DMS 273 (cell line): ENCODE results near the gene CACNA1H.

Experiments used
- DNase-seq: peaks from one replicate; lab custom pipeline; 2025; ENCODE audit not compliant: unreplicated experiment; lab: John Stamatoyannopoulos, UW

Gene CACNA1H

DNA sequence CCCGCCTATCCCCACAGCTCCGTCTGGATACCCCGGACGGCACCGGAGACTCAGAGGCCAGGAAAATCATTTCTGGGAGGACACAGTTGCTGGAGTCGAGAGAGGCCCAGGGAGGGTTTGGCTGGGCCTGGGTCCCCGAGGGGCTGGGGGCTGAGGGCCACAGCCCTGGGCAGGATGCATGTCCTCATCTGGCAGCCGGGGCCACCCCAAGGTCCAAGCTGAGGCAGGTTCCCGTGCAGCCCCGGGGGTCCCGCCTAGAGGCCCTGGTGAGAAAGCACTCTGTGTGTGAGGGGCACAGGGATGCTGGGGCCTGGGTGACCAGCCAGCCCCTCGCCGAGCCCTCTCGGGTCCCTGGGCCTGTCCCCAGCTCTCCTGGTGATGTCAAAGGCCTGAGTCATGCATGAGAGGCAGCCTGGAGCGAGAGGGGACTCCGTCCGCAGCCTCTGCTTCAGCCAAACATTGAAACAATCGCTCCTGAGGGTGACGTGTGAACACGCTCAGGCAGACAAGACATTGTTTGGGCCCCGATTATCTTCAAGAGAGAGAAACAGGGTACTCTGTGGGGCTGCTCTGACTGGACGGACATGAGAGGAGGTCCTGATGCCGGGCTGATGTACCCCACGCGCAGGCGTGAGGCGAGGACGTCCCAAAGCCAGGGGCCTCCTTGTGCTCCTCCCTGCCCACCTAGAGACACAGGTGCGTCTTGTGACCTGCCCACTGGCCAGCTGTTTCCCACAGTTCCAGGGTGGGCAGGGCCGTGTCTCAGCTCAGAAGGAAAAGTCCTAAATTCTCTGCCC is 31.1 kb upstream of the CACNA1H start:
- no peak for DNase-seq

DNA sequence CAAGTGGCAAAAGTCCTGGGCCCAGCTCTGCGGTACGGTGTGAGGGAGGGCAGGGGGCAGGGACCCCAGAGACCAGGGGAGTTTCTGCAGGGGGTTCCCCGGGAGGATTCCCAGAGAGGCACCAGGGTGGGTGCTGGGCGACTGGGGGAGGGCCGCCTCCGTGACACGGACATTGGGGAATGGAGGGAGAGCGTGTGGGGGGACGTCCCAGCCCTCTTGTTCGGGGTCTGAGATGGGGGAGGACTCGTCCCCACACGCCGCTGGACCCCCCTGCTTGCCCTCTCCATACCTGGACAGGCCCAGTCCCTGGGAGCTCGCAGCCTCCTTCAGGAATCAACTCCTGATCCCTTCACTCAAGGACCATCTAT is 30.5 kb upstream of the CACNA1H start:
- DNase-seq = no peak

- DNase-seq = peak; percentile 53
Measured at GRCh38 chr16:1123525-1124230, 29.2 kb upstream of the CACNA1H start.

DNA sequence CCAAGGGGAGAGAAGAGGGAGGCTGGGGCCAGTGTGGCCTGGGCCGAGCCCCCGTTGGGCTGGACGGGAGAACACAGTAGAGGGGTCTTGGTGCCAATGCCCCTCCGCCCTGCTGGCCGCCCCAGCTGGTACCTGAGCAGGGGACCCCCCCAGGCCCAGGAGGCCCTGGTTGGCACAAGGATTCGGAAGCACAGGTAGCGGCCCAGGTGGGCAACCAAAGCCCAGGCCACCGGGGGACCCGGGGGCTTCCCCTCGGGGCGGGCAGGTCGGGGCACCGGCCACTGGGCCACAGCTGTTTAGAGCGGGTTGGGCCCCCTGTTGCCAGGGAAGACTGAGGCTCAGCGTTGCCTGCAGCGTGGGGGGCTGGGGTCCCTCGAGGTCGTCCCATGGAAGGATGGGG is 28.6 kb upstream of the CACNA1H start:
- no peak for DNase-seq

DNA sequence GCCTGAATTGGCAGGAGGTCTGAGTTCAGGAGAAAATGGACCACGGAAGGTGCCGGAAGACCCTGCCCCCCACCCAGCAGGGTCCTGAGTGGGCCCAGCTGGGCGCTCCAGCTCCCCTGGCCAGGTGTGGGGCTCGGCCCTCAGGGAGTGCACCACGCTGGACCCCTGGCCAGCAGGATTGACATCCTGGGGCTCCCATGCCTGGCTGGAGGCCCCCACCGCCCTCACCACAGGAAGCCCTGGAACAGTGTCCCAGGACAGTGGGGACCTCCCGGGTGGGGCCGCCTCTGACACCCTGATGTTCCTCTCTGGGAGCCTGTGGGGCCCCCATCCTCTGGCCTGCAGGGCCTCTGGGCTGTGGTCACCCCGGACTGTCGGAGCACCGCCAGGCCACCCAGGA is 28.1 kb upstream of the CACNA1H start:
- no peak for DNase-seq

- peak; percentile 85 for DNase-seq
Measured at GRCh38 chr16:1125471-1125870, 27.4 kb upstream of the CACNA1H start.

DNA sequence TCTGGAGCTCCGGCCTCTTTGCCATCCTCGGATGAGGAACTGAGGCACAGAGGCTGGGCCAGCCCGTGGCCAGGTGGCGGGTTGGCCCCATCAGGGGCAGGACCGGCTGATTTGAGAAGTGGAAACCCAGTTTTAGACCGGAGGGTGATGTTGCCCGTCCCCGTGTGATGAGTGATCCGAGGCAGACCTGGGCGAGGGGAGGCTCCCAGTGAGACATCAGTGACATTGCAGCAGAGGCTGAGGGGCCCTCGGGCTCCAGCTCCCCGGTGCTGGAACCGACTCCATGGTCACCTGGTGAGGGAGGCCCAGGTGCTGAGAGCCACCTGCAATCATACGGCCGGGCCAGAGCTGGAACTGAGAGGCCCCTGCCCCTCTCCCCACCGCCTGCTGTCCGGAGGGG is 26.9 kb upstream of the CACNA1H start:
- no peak for DNase-seq

DNA sequence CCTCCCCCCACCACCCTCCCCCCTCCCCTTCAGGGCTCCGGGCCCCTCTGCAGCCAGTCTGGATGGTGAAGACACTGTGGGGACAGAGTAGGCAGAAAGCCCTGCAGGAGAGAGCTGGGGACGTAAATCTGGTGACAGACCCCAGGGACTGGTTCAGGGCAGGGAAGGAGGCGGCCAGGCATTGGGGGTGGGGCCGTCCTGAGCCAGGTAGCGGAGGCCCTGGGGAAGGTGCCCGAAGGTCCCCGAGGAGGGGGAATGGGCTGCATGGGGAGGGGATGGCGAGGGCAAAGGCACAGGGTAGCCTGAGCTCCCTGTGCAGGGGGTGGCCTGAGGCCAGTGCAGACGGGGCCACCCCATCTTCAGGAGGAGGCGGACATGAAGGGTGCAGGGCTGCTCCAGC is 26.3 kb upstream of the CACNA1H start:
- no peak for DNase-seq

DNA sequence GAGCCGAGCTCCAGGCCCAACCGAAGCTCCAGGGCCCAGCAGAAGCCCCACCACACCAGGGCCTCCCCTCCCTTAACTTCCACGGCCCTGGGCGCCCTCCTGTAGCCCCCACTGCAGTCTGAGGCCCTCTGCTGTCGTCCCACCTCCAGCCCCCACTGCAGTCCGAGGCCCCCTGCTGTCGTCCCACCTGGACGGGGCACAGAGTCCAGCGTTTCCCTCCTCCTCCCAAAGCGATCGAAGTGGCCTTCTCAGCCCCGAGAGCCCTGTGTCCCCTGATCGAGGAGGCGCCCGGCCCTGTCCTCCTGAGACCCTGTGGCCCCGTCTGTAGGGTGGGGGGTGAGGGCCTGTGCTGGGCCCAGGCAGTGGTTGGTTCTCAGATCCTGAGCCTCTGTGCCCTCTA is 25.8 kb upstream of the CACNA1H start:
- DNase-seq = no peak

DNA sequence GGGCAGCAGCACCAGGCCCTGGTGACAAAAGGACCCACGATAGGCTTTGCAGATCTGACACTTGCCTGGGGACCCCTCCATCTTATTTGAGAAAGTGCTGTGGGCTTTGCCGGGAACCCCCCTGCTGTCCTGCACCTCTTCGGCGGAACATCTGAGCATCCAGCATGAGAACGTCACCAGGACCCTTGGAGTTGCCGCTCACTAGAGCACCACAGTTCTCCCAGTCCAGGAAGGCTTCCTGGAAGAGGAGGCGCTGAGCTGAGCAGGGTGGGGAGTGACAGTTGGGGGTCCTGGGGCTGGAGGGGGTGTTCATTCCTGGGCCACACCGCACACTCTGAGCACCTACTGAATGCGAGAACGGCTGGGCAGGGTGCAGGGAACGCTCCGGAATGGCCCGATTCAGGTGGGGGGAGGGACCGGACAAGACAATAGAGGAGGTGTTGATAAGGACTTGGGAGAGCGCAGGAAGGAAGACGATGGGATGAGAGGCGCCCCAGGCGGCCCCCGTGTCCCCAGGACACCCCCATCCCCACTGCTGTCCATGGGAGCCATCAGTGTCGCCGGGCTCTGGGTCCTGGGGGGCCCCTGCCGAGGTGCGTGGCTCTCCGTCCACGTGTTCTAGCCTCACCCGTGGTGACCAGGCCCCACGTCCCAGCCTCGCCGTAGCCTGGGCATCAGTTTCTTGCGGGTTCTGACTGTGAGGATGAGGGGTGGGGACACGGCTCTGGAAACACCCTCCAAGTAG is 24.8 kb upstream of the CACNA1H start:
- no peak for DNase-seq

DNA sequence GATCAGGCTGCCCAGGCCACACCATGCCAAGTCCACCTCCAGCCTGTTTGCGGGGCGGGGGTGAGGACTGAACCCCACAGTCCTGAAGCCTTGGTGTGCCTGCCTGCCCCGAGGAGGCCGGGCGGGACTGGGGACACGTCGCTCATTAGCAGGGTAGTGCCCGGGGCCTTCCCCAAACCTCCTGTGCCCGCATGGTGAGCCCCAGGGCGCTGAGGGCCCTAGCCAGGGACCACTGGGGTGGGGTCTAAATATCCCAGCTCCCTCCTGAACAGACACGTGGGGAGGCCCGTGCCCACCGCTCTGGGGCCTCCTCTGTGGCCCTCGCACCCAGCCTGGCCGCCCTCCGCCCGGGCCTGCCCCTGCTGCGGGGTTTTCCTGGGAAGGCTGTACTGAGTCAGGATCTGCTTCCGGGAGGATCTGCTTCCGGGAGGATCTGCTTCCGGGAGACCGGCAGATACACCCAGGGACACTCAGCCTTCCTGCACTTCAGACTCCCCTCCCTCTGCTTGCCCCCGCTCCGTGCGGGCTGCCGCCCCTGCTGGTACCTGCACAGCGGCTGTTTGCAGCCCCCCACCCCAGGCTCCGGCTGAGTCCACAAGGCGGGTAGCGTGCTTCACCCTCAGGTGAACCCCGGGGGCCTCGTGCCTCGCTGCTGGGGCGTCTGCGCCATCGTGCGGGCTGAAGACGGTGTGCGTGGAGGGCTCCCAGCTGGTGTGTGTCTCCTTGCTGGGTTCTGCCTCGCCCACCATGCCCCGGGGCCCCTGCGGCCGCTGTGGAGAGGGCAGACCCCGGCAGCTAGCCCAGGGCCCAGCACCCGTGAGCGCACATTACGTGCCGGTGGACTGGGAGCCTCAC is 23.6 kb upstream of the CACNA1H start:
- DNase-seq = no peak

DNA sequence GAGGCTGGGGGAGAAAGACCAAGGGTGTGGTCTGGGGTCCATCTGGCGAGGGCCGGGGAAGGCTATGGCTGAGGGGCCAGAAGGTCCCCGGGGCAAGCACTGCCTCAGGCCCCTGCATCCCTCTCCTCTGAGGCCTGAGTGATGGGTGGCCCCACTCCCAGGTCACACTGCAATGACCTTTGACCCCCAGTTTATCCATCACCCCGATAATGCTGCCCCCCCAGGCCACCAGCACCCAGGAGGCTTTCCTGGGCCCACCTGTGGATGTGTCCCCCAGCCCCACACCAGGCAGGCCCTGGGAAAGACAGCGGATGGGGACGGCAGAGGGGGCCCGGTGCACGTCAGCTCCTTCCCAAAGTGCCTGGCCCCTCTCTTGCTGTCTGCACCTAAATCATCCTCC is 22.5 kb upstream of the CACNA1H start:
- DNase-seq = no peak

- no peak for DNase-seq
Measured at GRCh38 chr16:1131378-1131994, 21.4 kb upstream of the CACNA1H start.

- no peak for DNase-seq
Measured at GRCh38 chr16:1132431-1132830, 20.5 kb upstream of the CACNA1H start.

DNA sequence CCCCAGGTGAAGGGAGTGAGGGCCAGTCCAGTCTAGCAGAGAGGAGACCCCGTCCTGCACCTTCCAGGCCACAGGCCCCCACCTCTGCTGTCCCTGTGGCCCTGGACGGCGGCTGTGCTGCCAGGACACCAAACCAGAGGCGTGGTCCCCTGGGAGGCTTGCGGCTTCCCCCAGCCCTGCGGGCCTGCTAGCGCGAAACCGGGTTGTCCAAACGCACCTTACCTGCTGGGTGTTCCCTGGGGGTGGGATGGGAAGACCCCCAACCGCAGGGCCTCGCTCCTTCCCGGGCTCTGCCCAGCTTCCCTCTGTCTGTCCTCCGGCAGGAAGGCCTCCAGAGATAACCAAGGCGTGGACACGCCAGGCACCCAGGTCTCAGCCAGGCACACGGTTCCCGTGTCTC is 19.6 kb upstream of the CACNA1H start:
- no peak for DNase-seq

GRCh38 chr16:1133810-1134520 is 18.9 kb upstream of the CACNA1H start:
- no peak for DNase-seq

DNA sequence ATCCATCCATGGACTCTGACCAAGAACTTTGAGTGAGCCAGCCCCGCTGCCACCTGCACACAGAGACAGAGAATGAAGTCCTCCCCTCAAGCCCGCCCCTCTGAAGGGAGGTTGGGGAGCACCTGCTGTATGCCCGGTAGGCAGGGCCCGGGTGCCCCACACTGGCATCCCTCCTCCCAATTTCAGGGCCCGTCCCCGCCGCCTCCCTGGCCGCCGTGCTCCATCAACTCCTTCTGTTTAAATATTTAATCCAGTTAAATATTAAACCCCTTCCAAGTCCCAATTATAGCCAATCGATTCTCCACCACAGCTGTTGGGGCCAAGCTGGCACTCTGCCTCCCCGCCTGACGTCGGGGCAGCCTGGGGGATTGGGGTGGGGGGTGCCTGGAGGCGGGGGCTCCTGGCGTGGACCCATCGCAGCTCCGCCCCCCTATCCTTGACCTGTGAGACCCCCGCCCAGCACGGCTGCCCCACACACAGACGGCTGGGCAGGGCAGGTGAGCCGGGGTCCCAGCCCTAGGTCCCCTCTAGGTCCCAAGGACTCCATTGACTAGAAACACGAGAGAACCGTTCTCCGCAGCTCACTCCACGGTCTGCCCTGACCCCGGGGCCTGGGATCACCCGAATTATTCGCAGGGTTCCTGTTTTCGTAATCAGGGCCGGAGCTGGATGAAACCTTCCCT is 18.0 kb upstream of the CACNA1H start:
- DNase-seq = no peak

- DNase-seq = no peak
Measured at GRCh38 chr16:1135459-1135825, 17.5 kb upstream of the CACNA1H start.

DNA sequence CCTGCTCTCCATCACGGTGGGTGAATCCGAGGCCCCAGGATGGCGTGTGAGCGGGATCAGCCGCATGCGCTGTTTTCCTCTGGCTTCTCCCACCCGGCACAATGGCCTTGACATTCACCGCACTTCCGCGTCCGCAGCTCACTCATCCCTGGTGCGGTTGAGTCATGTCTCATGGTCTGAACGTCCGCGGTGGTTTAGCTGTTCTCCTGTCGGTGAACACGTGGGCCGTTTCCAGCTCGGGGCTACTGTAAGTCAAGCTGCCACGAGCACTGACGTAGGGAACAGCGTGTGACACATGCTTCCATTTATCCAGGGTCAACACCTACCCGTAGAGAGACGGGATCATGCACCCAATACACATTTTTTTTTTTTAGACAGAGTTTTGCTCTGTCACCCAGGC is 15.3 kb upstream of the CACNA1H start:
- no peak for DNase-seq
